Loucy (cell line): Measurements from ENCODE around the gene OPN3.

ENCODE experiments used
- EZH2phosphoT487 ChIP-seq: fragments of 200-600 bp; IDR thresholded peaks from 2 replicates; pipeline ENCODE4 v1.6.1; 2018; ENCODE audit warnings: antibody characterized with exemption, mild to moderate bottlenecking, moderate library complexity, borderline replicate concordance
- TF ChIP-seq, protein P1 (sequence below): fragments of 200-600 bp; sonication (generic); conservative IDR thresholded peaks from 2 replicates; pipeline ENCODE4 v1.5.1; 2014; ENCODE audit warnings: mild to moderate bottlenecking, antibody characterized with exemption, low read length

DNA sequence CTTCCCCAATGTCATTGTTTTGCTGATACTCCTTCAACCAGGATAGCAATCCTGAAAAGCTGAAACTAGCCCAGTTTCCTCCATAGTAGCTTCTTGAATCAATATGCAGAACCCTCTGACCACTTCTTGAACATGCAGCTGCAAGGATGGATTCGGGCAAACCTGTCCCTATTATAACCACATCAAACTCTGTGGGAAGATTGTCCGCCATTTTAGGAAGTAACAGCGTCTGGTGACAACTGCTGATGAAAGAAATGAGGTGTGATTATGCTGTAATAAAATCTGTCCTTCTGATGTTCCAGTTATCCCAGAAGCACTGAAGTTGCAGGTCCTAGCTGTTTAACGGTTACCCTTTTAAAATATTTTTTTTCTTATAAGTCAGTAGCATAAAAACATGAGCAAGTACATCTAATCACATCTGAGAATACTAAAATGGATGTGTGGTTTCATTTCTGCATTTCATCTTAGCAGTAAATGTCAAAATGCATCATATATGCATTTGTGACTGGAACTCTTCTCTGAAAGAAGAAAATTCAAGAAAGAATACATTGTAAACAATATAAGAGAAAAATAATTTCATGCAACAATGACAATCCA, 4.5 kb downstream of the OPN3 start:
- TF ChIP-seq, protein P1, sequence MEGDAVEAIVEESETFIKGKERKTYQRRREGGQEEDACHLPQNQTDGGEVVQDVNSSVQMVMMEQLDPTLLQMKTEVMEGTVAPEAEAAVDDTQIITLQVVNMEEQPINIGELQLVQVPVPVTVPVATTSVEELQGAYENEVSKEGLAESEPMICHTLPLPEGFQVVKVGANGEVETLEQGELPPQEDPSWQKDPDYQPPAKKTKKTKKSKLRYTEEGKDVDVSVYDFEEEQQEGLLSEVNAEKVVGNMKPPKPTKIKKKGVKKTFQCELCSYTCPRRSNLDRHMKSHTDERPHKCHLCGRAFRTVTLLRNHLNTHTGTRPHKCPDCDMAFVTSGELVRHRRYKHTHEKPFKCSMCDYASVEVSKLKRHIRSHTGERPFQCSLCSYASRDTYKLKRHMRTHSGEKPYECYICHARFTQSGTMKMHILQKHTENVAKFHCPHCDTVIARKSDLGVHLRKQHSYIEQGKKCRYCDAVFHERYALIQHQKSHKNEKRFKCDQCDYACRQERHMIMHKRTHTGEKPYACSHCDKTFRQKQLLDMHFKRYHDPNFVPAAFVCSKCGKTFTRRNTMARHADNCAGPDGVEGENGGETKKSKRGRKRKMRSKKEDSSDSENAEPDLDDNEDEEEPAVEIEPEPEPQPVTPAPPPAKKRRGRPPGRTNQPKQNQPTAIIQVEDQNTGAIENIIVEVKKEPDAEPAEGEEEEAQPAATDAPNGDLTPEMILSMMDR: no peak
- no peak for TF ChIP-seq EZH2phosphoT487
